ENCODE measurements around the gene PRKN.

GRCh38 chr6:162728197-162728596, 631 bp upstream of the PRKN start:
- TF ChIP-seq CTCF (IDR thresholded peaks at IDR 0.05; ENCODE audit: low read length) (no peak), EZH2 (IDR thresholded peaks at IDR 0.05; ENCODE audit: borderline replicate concordance, low read length) (no peak)

All from OCI-LY1 (cell line).